Measurements from ENCODE around the gene ERG. TPM values are rescaled to one million over a fixed set of nuclear protein-coding genes. Genes with fewer than 3 reads are reported as not detected.

ERG gene
- total RNA-seq, 1 experiment from 2014 or later, result not detected

DNA sequence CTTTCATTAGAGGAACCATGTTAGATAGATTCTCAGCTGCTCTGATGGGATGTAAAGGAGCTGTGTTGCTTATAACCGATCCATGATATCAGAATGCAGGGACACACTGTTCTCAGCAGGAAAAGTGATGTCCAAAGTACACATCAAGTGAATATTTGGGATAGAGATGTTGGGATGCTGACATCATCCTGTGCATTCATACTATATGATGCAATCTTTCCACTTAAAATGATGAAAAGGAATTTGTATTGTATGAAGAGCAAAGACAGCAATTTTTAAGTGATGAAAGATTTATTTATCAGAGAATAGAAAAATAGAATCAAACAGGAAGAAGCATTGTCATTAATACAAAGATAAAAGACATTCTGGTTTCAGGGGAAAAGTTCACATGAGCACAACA lies 110.1 kb downstream of the ERG start:
- no peaks in the 10 kb centered on the region for H3K9me3 ChIP-seq
- no peaks in the 10 kb centered on the region for H3K4me1 Mint-ChIP-seq (ENCODE audit: low read depth, unreplicated experiment)
- H3K4me3 ChIP-seq (ENCODE audit: low read depth, low read length), result no peak overlapping the region
- H3K36me3 Mint-ChIP-seq (ENCODE audit: insufficient read depth, unreplicated experiment), result no peaks in the 10 kb centered on the region
- H3K27me3 Mint-ChIP-seq (ENCODE audit: insufficient read depth, unreplicated experiment), result peaks cover 5% of the 10 kb centered on the region
- H3K27me3 ChIP-seq (replicated peaks; ENCODE audit: control insufficient read depth, insufficient read depth, low read length), result no peaks in the 10 kb centered on the region; the same call in 1 of the 2 replicates
- H3K27ac Mint-ChIP-seq (ENCODE audit: unreplicated experiment), result no peak overlapping the region
- peaks cover 5% of the 10 kb centered on the region for H3K4me1 ChIP-seq
- no TSS peak for BruUV-seq (replicated peaks)
- H3K36me3 ChIP-seq (ENCODE audit: control insufficient read depth, insufficient read depth, low read length), result no peaks in the 10 kb centered on the region
- CTCF ChIA-PET, result no interaction called here
- POLR2A ChIA-PET, result no interaction called here
- H3K4me3 Mint-ChIP-seq (ENCODE audit: unreplicated experiment), result no peak overlapping the region
- DNase-seq, result no peak
- intact Hi-C loops (cut with micrococcal nuclease; ENCODE audit: unreplicated experiment), result no loop called here
- TF ChIP-seq, protein P1, sequence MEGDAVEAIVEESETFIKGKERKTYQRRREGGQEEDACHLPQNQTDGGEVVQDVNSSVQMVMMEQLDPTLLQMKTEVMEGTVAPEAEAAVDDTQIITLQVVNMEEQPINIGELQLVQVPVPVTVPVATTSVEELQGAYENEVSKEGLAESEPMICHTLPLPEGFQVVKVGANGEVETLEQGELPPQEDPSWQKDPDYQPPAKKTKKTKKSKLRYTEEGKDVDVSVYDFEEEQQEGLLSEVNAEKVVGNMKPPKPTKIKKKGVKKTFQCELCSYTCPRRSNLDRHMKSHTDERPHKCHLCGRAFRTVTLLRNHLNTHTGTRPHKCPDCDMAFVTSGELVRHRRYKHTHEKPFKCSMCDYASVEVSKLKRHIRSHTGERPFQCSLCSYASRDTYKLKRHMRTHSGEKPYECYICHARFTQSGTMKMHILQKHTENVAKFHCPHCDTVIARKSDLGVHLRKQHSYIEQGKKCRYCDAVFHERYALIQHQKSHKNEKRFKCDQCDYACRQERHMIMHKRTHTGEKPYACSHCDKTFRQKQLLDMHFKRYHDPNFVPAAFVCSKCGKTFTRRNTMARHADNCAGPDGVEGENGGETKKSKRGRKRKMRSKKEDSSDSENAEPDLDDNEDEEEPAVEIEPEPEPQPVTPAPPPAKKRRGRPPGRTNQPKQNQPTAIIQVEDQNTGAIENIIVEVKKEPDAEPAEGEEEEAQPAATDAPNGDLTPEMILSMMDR (IDR thresholded peaks at IDR 0.05; ENCODE audit: insufficient read depth in 1 of 2, low read depth in 1 of 2, low read length in 1 of 2, severe bottlenecking in 1 of 2, unreplicated experiment in 1 of 2), result no peak
- no peaks in the 10 kb centered on the region for H3K9me3 Mint-ChIP-seq (ENCODE audit: unreplicated experiment)

DNA sequence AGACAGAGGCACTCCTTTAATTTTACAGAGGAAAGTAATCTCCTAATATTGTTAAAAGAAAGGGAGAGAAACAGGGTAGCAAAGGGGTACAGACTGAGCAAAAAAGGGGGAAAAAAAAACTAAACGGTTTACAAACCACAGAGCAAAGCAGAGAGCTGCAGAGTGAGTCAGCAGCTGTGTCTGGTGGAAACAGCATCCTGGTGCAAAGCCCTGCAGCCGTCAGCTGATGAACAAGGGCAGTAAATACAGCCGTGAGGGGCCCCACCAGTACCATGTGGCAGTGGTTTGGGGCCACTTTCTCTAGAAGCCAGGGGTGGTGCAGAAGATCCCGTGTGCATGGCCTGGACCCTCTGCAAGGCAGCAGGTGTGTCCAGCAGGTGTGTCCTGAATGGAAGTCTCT lies 111.3 kb downstream of the ERG start:
- TF ChIP-seq, protein P1 (IDR thresholded peaks at IDR 0.05; ENCODE audit: insufficient read depth in 1 of 2, low read depth in 1 of 2, low read length in 1 of 2, severe bottlenecking in 1 of 2, unreplicated experiment in 1 of 2), result no peak
- H3K36me3 ChIP-seq (ENCODE audit: control insufficient read depth, insufficient read depth, low read length), result no peaks in the 10 kb centered on the region
- no peak overlapping the region for H3K4me3 Mint-ChIP-seq (ENCODE audit: unreplicated experiment)
- peaks cover 5% of the 10 kb centered on the region for H3K4me1 ChIP-seq
- no peaks in the 10 kb centered on the region for H3K9me3 ChIP-seq
- no peak overlapping the region for H3K27ac Mint-ChIP-seq (ENCODE audit: unreplicated experiment)
- no peaks in the 10 kb centered on the region for H3K36me3 Mint-ChIP-seq (ENCODE audit: insufficient read depth, unreplicated experiment)
- H3K9me3 Mint-ChIP-seq (ENCODE audit: unreplicated experiment), result no peaks in the 10 kb centered on the region
- intact Hi-C loops (cut with micrococcal nuclease; ENCODE audit: unreplicated experiment), result no loop called here
- no TSS peak for BruUV-seq (replicated peaks)
- no peak for DNase-seq
- ChIA-PET POLR2A (no interaction called here), CTCF (no interaction called here)
- H3K27me3 ChIP-seq (replicated peaks; ENCODE audit: control insufficient read depth, insufficient read depth, low read length), result no peaks in the 10 kb centered on the region; the same call in 1 of the 2 replicates
- H3K4me3 ChIP-seq (ENCODE audit: low read depth, low read length), result no peak overlapping the region
- peaks cover 4% of the 10 kb centered on the region for H3K27me3 Mint-ChIP-seq (ENCODE audit: insufficient read depth, unreplicated experiment)
- H3K4me1 Mint-ChIP-seq (ENCODE audit: low read depth, unreplicated experiment), result no peaks in the 10 kb centered on the region

DNA sequence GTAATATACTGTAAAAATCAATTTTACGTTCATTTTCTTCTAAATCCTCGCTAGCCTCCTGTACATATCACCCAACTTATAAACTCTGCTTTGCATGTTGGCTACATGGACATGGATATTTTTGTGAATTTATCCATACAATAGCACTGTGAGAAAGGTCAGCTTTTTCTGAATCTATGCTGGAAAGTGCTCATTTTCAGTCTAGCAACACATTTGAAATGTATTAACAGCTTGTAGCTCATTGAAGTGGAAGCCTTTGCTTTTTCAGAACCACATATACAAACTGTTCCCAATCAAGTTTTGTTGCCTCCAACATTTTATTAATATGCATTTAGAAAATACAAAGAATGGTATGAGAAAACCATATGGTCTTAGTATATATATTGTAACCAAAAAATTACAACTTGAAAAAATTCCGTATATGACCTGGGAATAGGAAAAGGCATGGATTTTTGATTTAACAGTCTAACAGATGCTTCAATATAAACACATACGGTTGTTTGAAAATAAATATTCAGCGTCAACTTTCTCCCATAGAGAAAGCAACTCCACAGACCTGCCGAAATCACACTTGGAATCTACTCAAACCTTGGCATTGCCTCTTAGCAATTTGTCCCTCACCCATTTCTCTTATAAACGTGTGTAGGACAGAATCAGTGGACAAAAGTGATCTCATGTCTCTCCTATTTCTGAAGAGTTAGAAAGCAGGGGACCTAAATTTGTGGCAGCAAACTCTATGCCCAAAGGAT lies 112.7 kb downstream of the ERG start:
- ChIA-PET POLR2A (no interaction called here), CTCF (no interaction called here)
- Histone ChIP-seq H3K9me3 (no peaks in the 10 kb centered on the region), H3K36me3 (ENCODE audit: control insufficient read depth, insufficient read depth, low read length) (no peaks in the 10 kb centered on the region), H3K4me1 (peaks cover 5% of the 10 kb centered on the region), H3K27me3 (replicated peaks; ENCODE audit: control insufficient read depth, insufficient read depth, low read length) (no peaks in the 10 kb centered on the region; the same call in 1 of the 2 replicates), H3K4me3 (ENCODE audit: low read depth, low read length) (no peak overlapping the region)
- no peak for DNase-seq
- intact Hi-C loops (cut with micrococcal nuclease; ENCODE audit: unreplicated experiment), result no loop called here
- TF ChIP-seq, protein P1 (IDR thresholded peaks at IDR 0.05; ENCODE audit: insufficient read depth in 1 of 2, low read depth in 1 of 2, low read length in 1 of 2, severe bottlenecking in 1 of 2, unreplicated experiment in 1 of 2), result no peak
- BruUV-seq (replicated peaks), result no TSS peak
- no peaks in the 10 kb centered on the region for H3K9me3 Mint-ChIP-seq (ENCODE audit: unreplicated experiment)
- no peak overlapping the region for H3K4me3 Mint-ChIP-seq (ENCODE audit: unreplicated experiment)
- peaks cover 4% of the 10 kb centered on the region for H3K27me3 Mint-ChIP-seq (ENCODE audit: insufficient read depth, unreplicated experiment)
- H3K4me1 Mint-ChIP-seq (ENCODE audit: low read depth, unreplicated experiment), result no peaks in the 10 kb centered on the region
- H3K36me3 Mint-ChIP-seq (ENCODE audit: insufficient read depth, unreplicated experiment), result no peaks in the 10 kb centered on the region
- H3K27ac Mint-ChIP-seq (ENCODE audit: unreplicated experiment), result no peak overlapping the region
